GM23248 (cell line): ENCODE measurements around the gene PLPP2. TPM values are rescaled to one million over a fixed set of nuclear protein-coding genes. Genes with fewer than 3 reads are reported as not detected.

Experiments used
- DNase-seq: peaks from one replicate; pipeline ENCODE4 v3.0.0-alpha.2; 2015
- H2AFZ ChIP-seq: fragments of 200-600 bp; sonication (generic); 2 replicates; pipeline ENCODE4 v1.6.1; 2016; ENCODE audit warnings: antibody characterized with exemption
- H3F3A ChIP-seq: fragments of 200-600 bp; sonication (generic); 2 replicates; pipeline ENCODE4 v1.6.1; 2016; ENCODE audit warnings: mild to moderate bottlenecking, antibody characterized with exemption, mixed run types; ENCODE audit not compliant: insufficient read depth
- H3K27ac ChIP-seq: fragments of 200-600 bp; sonication (generic); 2 replicates; pipeline ENCODE4 v1.5.1; 2016; ENCODE audit warnings: mild to moderate bottlenecking
- H3K27me3 ChIP-seq: fragments of 200-600 bp; sonication (generic); replicated peaks from 2 replicates; pipeline ENCODE4 v1.6.1; 2016; ENCODE audit warnings: mild to moderate bottlenecking; ENCODE audit not compliant: insufficient read depth
- H3K36me3 ChIP-seq: fragments of 200-600 bp; sonication (generic); 2 replicates; pipeline ENCODE4 v1.6.1; 2016; ENCODE audit warnings: low read depth, mild to moderate bottlenecking
- H3K4me1 ChIP-seq: fragments of 200-600 bp; sonication (generic); 2 replicates; pipeline ENCODE4 v1.6.1; 2016; ENCODE audit warnings: mild to moderate bottlenecking; ENCODE audit not compliant: insufficient read depth
- H3K4me2 ChIP-seq: fragments of 200-600 bp; sonication (generic); one replicate; pipeline ENCODE4 v1.6.1; 2016; ENCODE audit warnings: mild to moderate bottlenecking; ENCODE audit not compliant: unreplicated experiment
- H3K4me3 ChIP-seq: fragments of 200-600 bp; sonication (generic); 2 replicates; pipeline ENCODE4 v1.5.1; 2016; ENCODE audit warnings: mild to moderate bottlenecking
- H3K79me2 ChIP-seq: fragments of 200-600 bp; sonication (generic); 2 replicates; pipeline ENCODE4 v1.6.1; 2016; ENCODE audit warnings: mild to moderate bottlenecking; ENCODE audit not compliant: insufficient read depth
- H3K9ac ChIP-seq: fragments of 200-600 bp; sonication (generic); 2 replicates; pipeline ENCODE4 v1.6.1; 2016; ENCODE audit warnings: mild to moderate bottlenecking
- H3K9me2 ChIP-seq: fragments of 200-600 bp; sonication (generic); 2 replicates; pipeline ENCODE4 v1.6.1; 2016; ENCODE audit warnings: mixed run types, mild to moderate bottlenecking, moderate library complexity; ENCODE audit not compliant: insufficient read depth
- H3K9me3 ChIP-seq: fragments of 200-600 bp; sonication (generic); one replicate; pipeline ENCODE4 v1.6.1; 2017; ENCODE audit warnings: low read depth
- H4K20me1 ChIP-seq: fragments of 200-600 bp; sonication (generic); 2 replicates; pipeline ENCODE4 v1.6.0; 2016; ENCODE audit not compliant: insufficient read depth
- EZH2 ChIP-seq: fragments of 200-600 bp; sonication (generic); IDR thresholded peaks from 2 replicates; pipeline ENCODE4 v1.6.1; 2018; ENCODE audit warnings: antibody characterized with exemption, mild to moderate bottlenecking; ENCODE audit not compliant: insufficient read depth, poor library complexity, severe bottlenecking
- EZH2phosphoT487 ChIP-seq: fragments of 200-600 bp; sonication (generic); IDR thresholded peaks from 2 replicates; pipeline ENCODE4 v1.6.1; 2018; ENCODE audit warnings: antibody characterized with exemption, moderate library complexity, mild to moderate bottlenecking, low read depth; ENCODE audit not compliant: insufficient read depth
- WGBS, 2 experiments: methylation state at CpG; one replicate each; pipeline ENCODE4 v1.1.6; 2015 to 2017; ENCODE audit warnings: low lambda C conversion rate in 2 of 2, low coverage in 1 of 2; ENCODE audit errors: missing lambda C conversion rate in 2 of 2; 5-methylcytosine and 5-hydroxymethylcytosine counted together
- in situ Hi-C: fragments of 300-500 bp; cut with MboI; formaldehyde crosslinking; loops from 2 replicates; pipeline ENCODE4 v1.15.0; 2020
- polyA plus RNA-seq: library from polyadenylated mRNA; unstranded; fragments of >200 nt; fragmentation: Nextera tagmentation; extraction: Ambion mirVana; gene quantifications from 2 replicates; pipeline ENCODE4 v1.2.1, GENCODE V29; 2016
- total RNA-seq: library from RNA; depleted of rRNA; stranded (reverse); fragments of >200 nt; shearing (Covaris generic); gene quantifications from 2 replicates; pipeline ENCODE4 v1.2.3, GENCODE V29; 2014

Gene PLPP2
- total and polyA plus RNA-seq, 2 experiments from 2014 or later, result 1.3 to 1.4 TPM

DNA sequence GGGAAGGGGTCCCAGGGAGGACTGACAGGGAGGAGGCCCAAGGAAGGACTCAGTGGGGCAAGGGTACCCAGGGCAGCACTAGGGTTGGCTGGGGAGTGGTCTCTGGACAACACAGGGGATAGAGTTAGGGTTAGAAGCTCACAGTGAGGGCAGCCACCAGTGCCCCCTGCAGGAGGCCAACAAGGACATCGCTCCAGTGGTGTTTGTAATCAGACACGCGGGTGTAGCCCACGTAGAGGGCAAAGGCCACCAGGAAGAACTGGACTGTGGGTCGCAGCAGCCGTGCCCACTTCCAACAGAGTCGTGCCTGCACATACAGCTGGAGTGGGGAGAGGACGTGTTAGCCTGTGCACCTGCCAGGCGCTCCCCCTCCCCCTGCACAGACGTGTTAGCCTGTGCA is 9.2 kb downstream of the PLPP2 start:
- no peaks in the 10 kb centered on the region for H3K79me2 ChIP-seq
- H3K27ac ChIP-seq, result no peak overlapping the region
- H3K36me3 ChIP-seq, result no peaks in the 10 kb centered on the region
- H3K9ac ChIP-seq, result no peak overlapping the region
- in situ Hi-C loops, result no loop called here
- H3K4me3 ChIP-seq, result no peak overlapping the region
- H3K9me2 ChIP-seq, result no peaks in the 10 kb centered on the region
- no peak for DNase-seq
- no peak for TF ChIP-seq EZH2phosphoT487
- no peak for TF ChIP-seq EZH2
- no peaks in the 10 kb centered on the region for H3K9me3 ChIP-seq
- H3F3A ChIP-seq, result no peaks in the 10 kb centered on the region
- 73 to 93% methylated on average over 3 to 9 of the region's 10 CpGs for WGBS, 2 experiments
- no peaks in the 10 kb centered on the region for H3K4me1 ChIP-seq
- H3K4me2 ChIP-seq, result no peak overlapping the region
- no peak overlapping the region for H2AFZ ChIP-seq
- H4K20me1 ChIP-seq, result no peaks in the 10 kb centered on the region
- H3K27me3 ChIP-seq, result no peaks in the 10 kb centered on the region

DNA sequence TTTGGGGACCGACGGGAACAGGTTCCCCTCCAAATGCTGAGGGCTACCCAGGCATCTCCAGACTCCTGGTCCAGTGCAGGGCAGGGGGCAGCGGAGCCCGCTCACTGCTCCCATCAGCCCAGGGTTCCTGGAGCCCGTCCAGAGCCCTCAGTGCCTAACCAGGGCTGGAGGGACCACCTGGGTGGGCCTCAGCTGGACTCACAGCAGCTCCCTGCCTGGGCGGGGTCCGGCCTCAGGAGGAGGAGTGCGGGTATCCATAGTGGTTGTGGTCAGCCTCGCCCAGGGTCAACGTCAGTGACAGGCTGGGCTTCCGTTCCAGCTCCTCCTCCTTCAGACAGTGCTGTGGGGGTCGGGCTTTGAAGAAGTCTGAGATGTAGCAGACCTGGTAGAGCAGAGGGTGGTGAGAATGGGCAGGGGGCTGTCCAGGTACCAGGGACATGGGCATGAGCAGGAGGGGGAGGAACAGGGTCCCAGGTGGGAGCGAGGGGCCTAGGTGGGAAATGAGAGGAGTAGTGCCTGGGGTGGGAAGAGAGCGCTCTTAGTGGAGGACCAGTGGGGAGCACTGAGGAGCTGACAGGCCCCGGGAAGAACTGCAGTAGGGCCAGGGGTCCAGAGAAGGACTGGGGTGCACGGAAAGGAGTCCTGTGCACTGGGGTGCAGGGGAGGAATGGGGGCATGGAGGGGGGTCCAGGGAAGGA is 9.9 kb downstream of the PLPP2 start:
- no peak overlapping the region for H3K9ac ChIP-seq
- H3K4me3 ChIP-seq, result no peak overlapping the region
- H3K4me1 ChIP-seq, result no peaks in the 10 kb centered on the region
- no peak overlapping the region for H3K27ac ChIP-seq
- H3K9me2 ChIP-seq, result no peaks in the 10 kb centered on the region
- in situ Hi-C loops, result no loop called here
- no peaks in the 10 kb centered on the region for H3K27me3 ChIP-seq
- H3K9me3 ChIP-seq, result no peaks in the 10 kb centered on the region
- H3F3A ChIP-seq, result no peaks in the 10 kb centered on the region
- no peaks in the 10 kb centered on the region for H3K79me2 ChIP-seq
- no peaks in the 10 kb centered on the region for H4K20me1 ChIP-seq
- WGBS, 2 experiments, result 61 to 69% methylated on average over 15 to 16 of the region's 16 CpGs
- DNase-seq, result no peak
- H3K4me2 ChIP-seq, result no peak overlapping the region
- H2AFZ ChIP-seq, result no peak overlapping the region
- no peak for TF ChIP-seq EZH2phosphoT487
- H3K36me3 ChIP-seq, result no peaks in the 10 kb centered on the region

DNA sequence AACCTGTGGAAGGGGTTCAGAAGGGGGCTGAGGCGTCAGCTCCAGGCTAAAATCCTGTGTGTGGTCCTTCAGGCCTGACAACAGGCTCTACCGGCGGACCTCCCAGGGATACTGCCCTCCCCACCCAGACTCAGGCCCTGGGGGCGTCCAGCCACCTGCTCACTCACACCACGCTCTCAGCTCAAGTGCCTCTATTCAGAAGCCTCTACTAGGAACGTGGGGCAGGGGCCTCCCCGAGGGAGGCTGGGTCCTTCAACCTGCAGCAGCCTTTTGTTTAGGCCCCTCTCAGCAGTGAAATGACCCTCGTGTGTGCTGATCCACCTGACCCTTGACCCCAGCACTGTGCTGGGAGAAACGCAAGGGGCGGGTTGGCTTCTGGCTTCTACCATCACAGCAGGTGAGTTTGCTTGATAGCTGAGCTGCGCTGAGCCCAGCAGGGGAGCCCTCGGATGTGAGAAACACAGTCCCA is 10.6 kb downstream of the PLPP2 start:
- TF ChIP-seq EZH2 (no peak), EZH2phosphoT487 (no peak)
- WGBS, 2 experiments, result 60 to 69% methylated on average over 12 of the region's 12 CpGs
- in situ Hi-C loops, result no loop called here
- Histone ChIP-seq H3K4me3 (no peak overlapping the region), H3K79me2 (no peaks in the 10 kb centered on the region), H3K9me3 (no peaks in the 10 kb centered on the region), H3K9ac (no peak overlapping the region), H4K20me1 (no peaks in the 10 kb centered on the region), H3K27ac (no peak overlapping the region), H3K4me2 (no peak overlapping the region), H2AFZ (no peak overlapping the region), H3K4me1 (no peaks in the 10 kb centered on the region), H3K36me3 (no peaks in the 10 kb centered on the region), H3K9me2 (no peaks in the 10 kb centered on the region), H3F3A (no peaks in the 10 kb centered on the region), H3K27me3 (no peaks in the 10 kb centered on the region)
- no peak for DNase-seq

DNA sequence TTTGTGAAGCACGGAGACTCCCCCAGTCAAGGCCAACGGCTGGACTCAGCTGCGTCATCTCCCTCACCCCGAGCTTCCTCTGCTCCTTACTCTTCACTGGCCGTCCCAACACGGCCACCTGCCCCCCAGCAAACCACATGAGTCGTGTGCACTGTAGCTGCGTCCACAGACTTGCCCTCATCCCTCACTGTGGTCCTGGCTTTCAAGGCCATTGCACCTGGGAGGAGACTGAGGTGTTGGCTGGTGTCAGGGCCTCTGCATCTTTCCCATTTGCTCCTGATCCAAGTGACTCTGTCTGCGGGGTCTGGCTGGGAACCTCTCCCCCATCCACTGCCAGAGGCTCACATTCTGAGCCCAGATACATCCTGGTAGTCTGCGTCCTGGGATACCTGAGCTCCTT is 11.5 kb downstream of the PLPP2 start:
- Histone ChIP-seq H3K79me2 (no peaks in the 10 kb centered on the region), H3K27ac (no peak overlapping the region), H3F3A (no peaks in the 10 kb centered on the region), H3K9me3 (no peaks in the 10 kb centered on the region), H3K4me1 (no peaks in the 10 kb centered on the region), H4K20me1 (no peaks in the 10 kb centered on the region), H3K4me3 (no peak overlapping the region), H3K9ac (no peak overlapping the region), H3K36me3 (no peaks in the 10 kb centered on the region), H2AFZ (no peak overlapping the region), H3K4me2 (no peak overlapping the region), H3K27me3 (no peaks in the 10 kb centered on the region), H3K9me2 (no peaks in the 10 kb centered on the region)
- DNase-seq, result no peak
- WGBS, 2 experiments, result 64 to 75% methylated on average over 10 of the region's 10 CpGs
- in situ Hi-C loops, result no loop called here
- TF ChIP-seq EZH2phosphoT487, result no peak
- no peak for TF ChIP-seq EZH2
